Endothelial cell of umbilical vein (primary cell): ENCODE data around the gene RNF11. TPM values are rescaled to one million over a fixed set of nuclear protein-coding genes. Genes with fewer than 3 reads are reported as not detected.

ENCODE experiments used
- BruUV-seq: library from RNA; stranded (reverse); fragments of 400-500 nt; replicated peaks from 2 replicates; lab custom pipeline; 2021; lab: Mats Ljungman, UMichigan
- CTCF ChIA-PET: fragments of 300-600, 350-600 bp; sonication (Branson Sonifier 250); formaldehyde crosslinking; loops from one replicate; lab custom pipeline; 2021; ENCODE audit warnings: antibody characterized with exemption, inconsistent platforms; lab: Charles Lee
- POLR2A ChIA-PET: fragments of 300-600, 350-600 bp; sonication (Branson Sonifier 250); formaldehyde crosslinking; loops from one replicate; lab custom pipeline; 2021; ENCODE audit warnings: antibody characterized with exemption, inconsistent platforms; lab: Charles Lee
- DNase-seq: peaks from one replicate; pipeline ENCODE4 v3.0.0-alpha.2; 2011; ENCODE audit warnings: low read depth, low spot score
- FAIRE-seq: peaks from 2 replicates; lab custom pipeline; 2011; peaks lifted over from hg19 to GRCh38; lab: Jason Lieb, UNC
- H2AFZ ChIP-seq: 2 replicates; pipeline ENCODE4 v1.6.0; 2012; ENCODE audit warnings: low read depth, low read length, control low read depth, inconsistent platforms
- H3K27ac ChIP-seq: 2 replicates; pipeline ENCODE4 v1.5.1; 2011; ENCODE audit warnings: low read depth, mild to moderate bottlenecking, control low read depth, low read length, moderate library complexity; ENCODE audit not compliant: insufficient read depth
- H3K27me3 ChIP-seq, 2 experiments: 2 replicates each; pipeline versions ENCODE4 v1.6.0 to v1.6.1; 2011; ENCODE audit warnings: low read length in 2 of 2, mixed read lengths in 1 of 2; ENCODE audit not compliant: control insufficient read depth in 2 of 2, insufficient read depth in 2 of 2
- H3K36me3 ChIP-seq, 2 experiments: 2 replicates in 1 of 2; 3 replicates in 1 of 2; pipeline ENCODE4 v1.5.1; 2011; ENCODE audit warnings: low read length in 2 of 2, mild to moderate bottlenecking in 1 of 2, moderate library complexity in 1 of 2; ENCODE audit not compliant: control insufficient read depth in 2 of 2, insufficient read depth in 2 of 2; ENCODE audit errors: extremely low read depth in 1 of 2
- H3K4me1 ChIP-seq: 3 replicates; pipeline ENCODE4 v1.5.1; 2011; ENCODE audit warnings: mild to moderate bottlenecking, low read length; ENCODE audit not compliant: control insufficient read depth, insufficient read depth; ENCODE audit errors: extremely low read depth
- H3K4me2 ChIP-seq: 2 replicates; pipeline ENCODE4 v1.6.1; 2011; ENCODE audit warnings: low read length, control low read depth, mixed read lengths; ENCODE audit not compliant: insufficient read depth
- H3K4me3 ChIP-seq, 3 experiments: fragments of 200-600 bp in 1 of 3; sonication (generic), shearing (Covaris generic) in 1 of 3; replicated peaks in 1 of 3; 2 replicates each; pipeline ENCODE4 v1.5.1; 2011 to 2016; ENCODE audit warnings: control low read depth in 3 of 3, low read length in 3 of 3, mild to moderate bottlenecking in 2 of 3, inconsistent platforms in 1 of 3, low read depth in 1 of 3, moderate library complexity in 1 of 3; ENCODE audit not compliant: insufficient read depth in 1 of 3
- H3K79me2 ChIP-seq: 2 replicates; pipeline ENCODE4 v1.6.0; 2012; ENCODE audit warnings: low read length, inconsistent platforms; ENCODE audit not compliant: control insufficient read depth, insufficient read depth
- H3K9ac ChIP-seq: replicated peaks from 2 replicates; pipeline ENCODE3; 2011; ENCODE audit warnings: low read length, control low read depth; ENCODE audit not compliant: insufficient read depth; ENCODE audit errors: extremely low read depth
- H3K9me1 ChIP-seq: replicated peaks from 3 replicates; pipeline ENCODE4 v1.6.0; 2011; ENCODE audit warnings: mild to moderate bottlenecking, low read length; ENCODE audit not compliant: control insufficient read depth, insufficient read depth; ENCODE audit errors: extremely low read depth
- H3K9me3 ChIP-seq: replicated peaks from 2 replicates; pipeline ENCODE4 v1.5.1; 2012; ENCODE audit warnings: low read length, inconsistent platforms; ENCODE audit not compliant: control insufficient read depth, insufficient read depth
- H4K20me1 ChIP-seq: replicated peaks from 2 replicates; pipeline ENCODE3; 2011; ENCODE audit warnings: mild to moderate bottlenecking, low read length; ENCODE audit not compliant: control insufficient read depth, insufficient read depth; ENCODE audit errors: extremely low read depth
- EZH2 ChIP-seq: IDR thresholded peaks from 2 replicates; pipeline ENCODE4 v1.6.1; 2012; ENCODE audit warnings: borderline replicate concordance, low read depth, mild to moderate bottlenecking, moderate library complexity, low read length, inconsistent platforms; ENCODE audit not compliant: severe bottlenecking
- FOS ChIP-seq: IDR thresholded peaks from 2 replicates; pipeline ENCODE4 v1.6.1; 2011; ENCODE audit warnings: mild to moderate bottlenecking, low read length, moderate library complexity, borderline replicate concordance; ENCODE audit not compliant: insufficient read depth
- GATA2 ChIP-seq: IDR thresholded peaks from 2 replicates; pipeline ENCODE4 v1.7.0; 2011; ENCODE audit warnings: low read depth, mild to moderate bottlenecking, moderate library complexity, mixed read lengths, low read length; ENCODE audit not compliant: insufficient read length, insufficient read depth
- JUN ChIP-seq: IDR thresholded peaks from 2 replicates; pipeline ENCODE4 v1.6.1; 2011; ENCODE audit warnings: borderline replicate concordance, low read depth; ENCODE audit not compliant: insufficient read length, insufficient read depth
- MYC ChIP-seq: IDR thresholded peaks from one replicate; pipeline ENCODE4 v1.6.1; 2011; ENCODE audit warnings: mild to moderate bottlenecking, low read depth, low read length
- POLR2A ChIP-seq: IDR thresholded peaks from 2 replicates; pipeline ENCODE4 v1.6.1; 2012; ENCODE audit warnings: low read depth, mild to moderate bottlenecking, control low read depth, low read length
- POLR2AphosphoS5 ChIP-seq: IDR thresholded peaks from 2 replicates; pipeline ENCODE4 v1.6.1; 2012; ENCODE audit warnings: low read depth, mild to moderate bottlenecking, control low read depth, low read length, moderate library complexity; ENCODE audit not compliant: insufficient read depth
- dilution Hi-C: fragments of 300-500 bp; cut with MboI; formaldehyde crosslinking; loops from one replicate; pipeline ENCODE4 v1.15.0; 2019; ENCODE audit warnings: low sequenced_read_pairs; ENCODE audit not compliant: extremely low pct_ligation_motif_present
- intact Hi-C: fragments of 100-400 bp; cut with micrococcal nuclease; formaldehyde crosslinking; loops from one replicate; pipeline ENCODE4 v1.10.0; 2022
- polyA plus RNA-seq, 4 experiments: library from polyadenylated mRNA; depleted of rRNA in 3 of 4; stranded (reverse) in 3 of 4; unstranded in 1 of 4; fragments of >200 nt; gene quantifications; 2 replicates each; pipeline versions ENCODE4 v1.2.1 to v1.2.3, GENCODE V29; 2011 to 2012; ENCODE audit warnings: missing spikeins in 1 of 4
- total RNA-seq: library from RNA; stranded (reverse); gene quantifications from 2 replicates; pipeline ENCODE4 v1.2.3, GENCODE V29; 2021
- TF ChIP-seq, protein P1 (sequence below): IDR thresholded peaks from 2 replicates; pipeline ENCODE4 v1.6.1; 2011; ENCODE audit not compliant: insufficient read depth, insufficient read length
- TF ChIP-seq, protein P2 (sequence below), 2 donors: IDR thresholded peaks; 1 replicate in 1 of 2; 2 replicates in 1 of 2; pipeline ENCODE4 v1.5.1; 2011; ENCODE audit warnings: low read length in 2 of 2, mild to moderate bottlenecking in 2 of 2, moderate library complexity in 2 of 2, control low read depth in 1 of 2, inconsistent platforms in 1 of 2, low read depth in 1 of 2; ENCODE audit not compliant: insufficient read depth in 1 of 2; ENCODE audit errors: extremely low read depth in 1 of 2

The RNF11 gene
- total and polyA plus RNA-seq, 2 donors (not counting 3 experiments of a cell fraction or from before 2014, with no cell fraction given) = 75.2 to 82.9 TPM

DNA sequence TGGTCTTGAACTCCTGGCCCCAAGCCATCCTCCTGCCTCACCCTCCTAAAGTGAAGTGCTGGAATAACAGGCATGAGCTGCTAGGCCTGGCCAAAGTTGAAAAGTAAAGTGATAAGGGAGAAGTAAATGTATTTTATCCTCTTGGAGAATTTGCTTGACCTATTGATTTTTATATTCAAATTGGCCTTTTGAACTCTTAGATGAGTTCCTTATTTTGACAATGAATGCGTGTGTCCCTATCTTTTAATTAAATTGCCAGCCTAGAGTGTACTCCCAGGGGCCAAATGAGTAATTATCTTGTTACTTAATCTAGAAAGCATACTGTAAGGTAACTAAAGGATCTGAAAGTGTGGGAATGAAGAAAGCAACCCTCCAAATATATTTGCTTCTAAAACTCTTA lies 11.4 kb downstream of the RNF11 start:
- FAIRE-seq = no peak

DNA sequence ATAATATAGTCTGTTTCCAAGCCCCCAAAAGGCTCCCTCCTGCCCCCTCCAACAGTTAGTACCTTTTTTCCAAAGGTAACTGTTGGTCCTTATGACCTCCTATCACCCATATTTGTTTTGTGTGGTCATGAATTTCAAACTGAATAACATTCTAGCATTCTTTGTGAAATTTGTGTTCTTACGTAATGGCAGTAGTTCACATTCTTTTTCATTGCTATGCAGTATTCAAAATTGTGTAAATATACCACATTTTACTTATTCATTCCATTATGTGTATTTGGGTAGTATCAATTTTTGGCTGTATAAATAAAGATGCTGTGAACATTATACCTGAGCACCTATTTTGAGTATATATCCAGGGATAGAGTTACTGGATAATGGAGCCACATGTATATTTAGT lies 13.4 kb downstream of the RNF11 start:
- Histone ChIP-seq H3K79me2 (peaks cover 88% of the 10 kb centered on the region), H3K4me2 (no peak overlapping the region), H3K27me3 (no peaks in the 10 kb centered on the region), H3K4me1 (no peaks in the 10 kb centered on the region), H3K9me3 (no peaks in the 10 kb centered on the region), H3K9ac (no peak overlapping the region), H3K27ac (no peak overlapping the region), H2AFZ (no peak overlapping the region), H3K9me1 (no peaks in the 10 kb centered on the region), H3K4me3 (no peak overlapping the region), H4K20me1 (peaks cover 10% of the 10 kb centered on the region), H3K36me3 (no peaks in the 10 kb centered on the region)
- no peak for TF ChIP-seq JUN
- TF ChIP-seq POLR2AphosphoS5 = no peak
- no peak for TF ChIP-seq MYC
- no peak for TF ChIP-seq EZH2
- TF ChIP-seq, protein P1, sequence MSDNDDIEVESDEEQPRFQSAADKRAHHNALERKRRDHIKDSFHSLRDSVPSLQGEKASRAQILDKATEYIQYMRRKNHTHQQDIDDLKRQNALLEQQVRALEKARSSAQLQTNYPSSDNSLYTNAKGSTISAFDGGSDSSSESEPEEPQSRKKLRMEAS = no peak
- TF ChIP-seq, protein P2, sequence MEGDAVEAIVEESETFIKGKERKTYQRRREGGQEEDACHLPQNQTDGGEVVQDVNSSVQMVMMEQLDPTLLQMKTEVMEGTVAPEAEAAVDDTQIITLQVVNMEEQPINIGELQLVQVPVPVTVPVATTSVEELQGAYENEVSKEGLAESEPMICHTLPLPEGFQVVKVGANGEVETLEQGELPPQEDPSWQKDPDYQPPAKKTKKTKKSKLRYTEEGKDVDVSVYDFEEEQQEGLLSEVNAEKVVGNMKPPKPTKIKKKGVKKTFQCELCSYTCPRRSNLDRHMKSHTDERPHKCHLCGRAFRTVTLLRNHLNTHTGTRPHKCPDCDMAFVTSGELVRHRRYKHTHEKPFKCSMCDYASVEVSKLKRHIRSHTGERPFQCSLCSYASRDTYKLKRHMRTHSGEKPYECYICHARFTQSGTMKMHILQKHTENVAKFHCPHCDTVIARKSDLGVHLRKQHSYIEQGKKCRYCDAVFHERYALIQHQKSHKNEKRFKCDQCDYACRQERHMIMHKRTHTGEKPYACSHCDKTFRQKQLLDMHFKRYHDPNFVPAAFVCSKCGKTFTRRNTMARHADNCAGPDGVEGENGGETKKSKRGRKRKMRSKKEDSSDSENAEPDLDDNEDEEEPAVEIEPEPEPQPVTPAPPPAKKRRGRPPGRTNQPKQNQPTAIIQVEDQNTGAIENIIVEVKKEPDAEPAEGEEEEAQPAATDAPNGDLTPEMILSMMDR (IDR thresholded peaks at IDR 0.05; ENCODE audit: extremely low read depth in 1 of 2, insufficient read depth in 1 of 2, low read depth in 1 of 2, low read length in 2 of 2) = no peak
- no peak for TF ChIP-seq GATA2
- TF ChIP-seq POLR2A = no peak
- no peak for TF ChIP-seq FOS
- ChIA-PET CTCF (no interaction called here), POLR2A (no interaction called here)
- dilution Hi-C loops (no loop called here), intact Hi-C loops (no loop called here)
- no TSS peak for BruUV-seq
- DNase-seq (no peak), FAIRE-seq (no peak)

More for the DNA sequence above, 11.4 kb downstream of the RNF11 start:
- no peak overlapping the region for H3K4me2 ChIP-seq
- peaks cover 8% of the 10 kb centered on the region for H4K20me1 ChIP-seq
- H3K79me2 ChIP-seq = peaks cover 93% of the 10 kb centered on the region
- ChIA-PET CTCF (interaction anchor here (0.5 to 1.0 kb wide), 2 partner anchors 12 to 52 kb away, joined by 3 read pairs; partner anchors contain the start of gene RNF11), POLR2A (interaction anchor here (0.7 to 1.1 kb wide), 2 partner anchors 9 to 479 kb away, joined by 3 to 7 read pairs; no protein-coding TSS in a partner anchor)
- no TSS peak for BruUV-seq
- H3K4me3 ChIP-seq = no peak overlapping the region
- dilution Hi-C loops = no loop called here
- no peaks in the 10 kb centered on the region for H3K36me3 ChIP-seq
- no peaks in the 10 kb centered on the region for H3K27me3 ChIP-seq
- DNase-seq = no peak
- H3K4me1 ChIP-seq = peaks cover 5% of the 10 kb centered on the region
- no peak overlapping the region for H3K27ac ChIP-seq
- intact Hi-C loops = no loop called here
- no peaks in the 10 kb centered on the region for H3K9me3 ChIP-seq
- H3K9ac ChIP-seq = no peak overlapping the region
- no peak overlapping the region for H2AFZ ChIP-seq
- no peak for TF ChIP-seq FOS
- TF ChIP-seq JUN = no peak
- TF ChIP-seq, protein P1 = no peak
- H3K9me1 ChIP-seq = no peaks in the 10 kb centered on the region
